NCI-H526 treated with DMSO at 0.1 percent for 48 hours (cell line): ENCODE data around the gene CDKN2B-AS1.
"Not testable (repeated sequence)": the region's sequence is repeated elsewhere in the genome, so short reads cannot be mapped to it uniquely, and the experiment has no call there.

Source experiments
- DNase-seq: peaks from one replicate; lab custom pipeline; 2025; lab: John Stamatoyannopoulos, UW

The CDKN2B-AS1 gene

DNA sequence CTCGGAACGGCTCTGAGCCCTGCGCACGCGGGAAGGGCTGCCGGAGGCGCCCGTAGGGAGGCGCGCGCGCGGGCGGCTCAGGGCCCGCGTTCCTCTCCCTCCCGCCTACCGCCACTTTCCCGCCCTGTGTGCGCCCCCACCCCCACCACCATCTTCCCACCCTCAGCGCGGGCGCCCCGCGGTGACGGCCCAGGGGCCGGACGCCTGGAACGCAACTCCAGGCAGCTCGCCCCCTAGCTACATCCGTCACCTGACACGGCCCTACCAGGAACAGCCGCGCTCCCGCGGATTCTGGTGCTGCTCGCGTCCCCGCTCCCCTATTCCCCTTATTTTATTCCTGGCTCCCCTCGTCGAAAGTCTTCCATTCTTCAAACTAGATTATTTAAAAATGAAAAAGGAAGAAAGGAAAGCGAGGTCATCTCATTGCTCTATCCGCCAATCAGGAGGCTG is at the start of gene CDKN2B-AS1:
Gene CDKN2B-AS1, plus strand, starts transcription at position 236 of the 450 bp plus-strand sequence.
- DNase-seq, result peak; percentile 90

DNA sequence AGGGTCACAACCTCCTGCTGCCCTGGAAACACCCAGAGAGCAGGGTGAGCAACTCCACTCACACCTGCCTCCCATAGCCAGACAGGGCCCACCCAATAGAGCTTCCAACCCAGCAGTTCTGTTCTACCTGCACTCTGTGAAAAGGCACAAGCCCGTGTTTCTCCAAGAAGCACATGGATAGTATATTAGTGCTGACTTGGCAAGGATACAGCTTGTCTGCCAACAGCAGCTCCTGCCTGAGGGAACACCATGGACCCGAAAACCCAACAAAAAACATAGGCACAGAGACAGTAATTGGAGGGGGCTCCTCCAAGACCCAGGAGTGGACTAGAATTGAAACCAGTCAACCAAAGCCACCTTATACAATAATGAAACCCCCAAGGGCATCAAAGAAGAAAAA is 49.0 kb upstream of the CDKN2B-AS1 start:
- no peak for DNase-seq

DNA sequence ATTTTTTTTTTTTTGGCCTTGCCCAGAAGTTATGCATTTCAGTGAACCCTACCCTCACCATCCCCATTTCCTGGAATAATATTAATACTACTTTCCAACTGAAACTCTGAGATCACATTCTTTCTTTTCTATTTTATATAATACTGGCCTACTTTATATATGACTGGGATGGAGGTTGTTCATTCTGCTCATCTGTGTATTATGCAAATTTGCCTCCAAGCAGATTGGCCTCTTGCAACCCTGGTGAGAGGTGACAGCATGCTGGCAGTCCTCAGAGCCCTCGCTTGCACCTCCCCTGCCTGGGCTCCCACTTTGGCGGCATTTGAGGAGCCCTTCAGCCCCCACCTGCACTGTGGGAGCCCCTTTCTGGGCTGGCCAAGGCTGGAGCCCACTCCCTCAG is 35.8 kb upstream of the CDKN2B-AS1 start:
- no peak for DNase-seq

DNA sequence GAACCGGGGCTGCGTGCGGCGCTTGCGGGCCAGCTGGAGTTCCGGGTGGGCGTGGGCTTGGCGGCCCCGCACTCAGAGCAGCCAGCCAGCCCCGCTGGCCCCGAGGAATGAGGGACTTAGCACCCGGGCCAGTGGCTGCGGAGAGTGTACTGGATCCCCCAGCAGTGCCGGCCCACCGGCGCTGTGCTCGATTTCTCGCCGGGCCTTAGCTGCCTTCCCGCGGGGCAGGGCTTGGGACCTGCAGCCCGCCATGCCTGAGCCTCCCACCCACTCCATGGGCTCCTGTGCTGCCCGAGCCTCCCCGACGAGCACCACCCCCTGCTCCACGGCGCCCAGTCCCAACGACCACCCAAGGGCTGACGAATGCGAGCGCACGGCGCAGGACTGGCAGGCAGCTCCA is 35.3 kb upstream of the CDKN2B-AS1 start:
- not testable (repeated sequence) for DNase-seq

DNA sequence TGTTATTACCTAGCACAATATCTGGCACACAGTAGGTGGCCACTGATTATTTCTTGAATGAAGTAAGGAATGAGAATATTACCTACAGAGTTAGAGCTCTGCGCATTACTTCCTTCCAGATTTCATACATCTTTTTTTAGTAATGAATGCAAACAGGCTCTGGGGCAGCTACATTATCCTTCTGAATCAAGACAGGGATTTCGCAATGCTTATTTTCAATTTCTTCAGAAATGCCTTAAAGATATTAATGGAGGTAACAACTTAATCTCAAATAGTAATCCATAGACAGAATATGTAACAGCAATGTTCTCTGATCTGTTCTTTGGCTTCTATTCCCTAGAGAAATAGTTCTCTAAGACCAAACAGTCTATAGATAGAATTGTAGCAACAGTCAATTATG is 33.0 kb upstream of the CDKN2B-AS1 start:
- no peak for DNase-seq

DNA sequence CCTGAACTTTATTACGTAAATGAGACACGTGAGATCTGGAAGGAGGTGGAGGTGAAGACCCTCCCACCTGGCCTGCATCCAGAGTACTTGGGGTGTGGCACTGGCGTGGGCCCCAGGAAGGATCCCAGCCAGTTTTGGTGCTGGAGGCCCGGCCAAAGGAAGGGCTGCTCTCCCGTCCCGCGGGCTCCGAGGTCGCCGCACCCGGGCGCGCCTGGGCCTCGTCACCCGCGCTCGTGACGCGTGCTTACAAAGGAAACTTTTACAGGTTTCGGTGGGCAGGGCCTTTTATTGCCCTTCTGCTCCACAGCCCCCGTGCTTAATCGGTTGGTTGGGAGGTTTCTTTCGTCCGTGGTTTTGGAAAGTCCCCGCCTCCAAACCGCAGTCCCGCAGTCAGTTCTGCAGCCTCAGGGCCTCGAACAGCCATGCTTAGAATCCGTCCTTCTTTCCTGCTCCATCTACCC is 29.6 kb upstream of the CDKN2B-AS1 start:
- DNase-seq, result no peak

DNA sequence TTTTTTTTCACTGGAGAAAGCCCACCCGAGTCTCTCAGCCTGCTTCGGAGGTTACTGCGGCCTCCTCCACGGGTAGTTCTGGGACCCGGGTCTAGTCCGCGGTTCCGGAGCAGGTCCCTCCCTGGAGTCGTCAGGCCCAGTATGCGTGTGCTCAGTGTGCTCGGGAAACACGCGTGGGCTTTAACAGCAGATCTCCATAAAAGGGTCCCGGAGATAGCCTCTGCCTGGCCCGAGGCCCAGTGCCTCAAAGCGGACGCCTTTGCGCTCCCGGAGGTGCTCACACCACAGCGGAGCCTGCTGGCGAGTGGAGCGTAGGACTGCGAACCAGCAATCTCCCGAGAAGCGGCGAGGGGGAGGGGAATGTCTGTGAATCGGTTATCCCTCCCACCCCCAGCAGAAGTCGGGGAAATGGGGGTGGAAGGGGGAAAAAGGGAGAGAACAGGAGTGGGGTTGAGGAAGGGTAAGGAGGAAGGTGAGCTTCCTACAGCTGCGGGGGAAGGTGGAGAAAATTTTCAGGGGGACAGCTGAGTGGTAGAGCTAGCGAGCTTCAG is 29.1 kb upstream of the CDKN2B-AS1 start:
- DNase-seq, result no peak

DNA sequence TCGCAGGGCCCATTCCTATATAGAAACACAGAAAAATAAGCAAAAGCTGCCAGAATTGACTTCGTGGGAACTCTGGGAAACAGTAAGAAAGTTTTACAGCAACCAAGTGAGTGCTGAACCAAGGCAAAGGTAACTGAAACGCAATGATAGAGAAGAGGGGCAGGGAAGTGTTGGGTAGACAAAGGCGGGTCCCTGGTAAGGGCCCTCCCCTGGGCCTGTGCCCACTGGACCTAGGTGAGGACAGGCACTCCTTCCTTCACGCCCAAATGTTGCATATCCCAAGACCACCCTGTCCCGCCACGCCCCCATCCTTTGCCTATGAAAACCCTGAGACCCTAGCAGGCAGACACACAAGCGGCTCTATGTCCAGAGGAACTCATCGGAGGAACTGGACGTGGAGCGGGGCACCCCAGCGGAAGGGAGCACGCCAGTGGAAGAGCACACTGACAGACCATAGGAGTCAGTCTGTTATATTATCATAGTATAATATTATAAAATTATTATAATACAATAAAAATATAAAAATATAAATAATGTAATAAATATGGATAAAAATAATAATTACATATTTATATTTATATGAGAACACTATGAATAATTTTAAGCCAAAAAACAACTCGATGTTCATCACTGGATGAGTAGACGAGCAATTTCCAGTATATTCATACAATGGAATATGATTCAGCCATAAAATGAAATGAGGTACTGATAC is 28.3 kb upstream of the CDKN2B-AS1 start:
- no peak for DNase-seq

DNA sequence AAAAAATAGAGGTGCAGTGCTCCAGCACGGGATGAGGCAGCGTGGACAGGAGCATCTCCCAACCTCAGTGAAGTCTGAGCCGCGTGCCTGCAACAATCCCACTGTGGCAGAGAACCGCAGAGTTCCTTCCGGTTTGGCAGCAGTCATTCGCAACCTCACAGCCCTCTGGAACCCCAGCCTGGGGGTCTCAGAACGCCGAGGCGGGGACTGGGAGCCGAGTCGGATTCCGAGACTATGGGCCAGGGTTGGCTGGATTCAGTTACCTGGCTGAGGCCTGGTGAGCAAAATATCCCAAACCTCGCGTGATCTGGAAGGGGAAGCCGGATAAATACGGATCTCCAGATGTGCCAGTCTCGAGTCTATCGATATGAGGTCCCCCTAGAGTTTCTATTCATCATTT is 27.4 kb upstream of the CDKN2B-AS1 start:
- DNase-seq, result no peak

DNA sequence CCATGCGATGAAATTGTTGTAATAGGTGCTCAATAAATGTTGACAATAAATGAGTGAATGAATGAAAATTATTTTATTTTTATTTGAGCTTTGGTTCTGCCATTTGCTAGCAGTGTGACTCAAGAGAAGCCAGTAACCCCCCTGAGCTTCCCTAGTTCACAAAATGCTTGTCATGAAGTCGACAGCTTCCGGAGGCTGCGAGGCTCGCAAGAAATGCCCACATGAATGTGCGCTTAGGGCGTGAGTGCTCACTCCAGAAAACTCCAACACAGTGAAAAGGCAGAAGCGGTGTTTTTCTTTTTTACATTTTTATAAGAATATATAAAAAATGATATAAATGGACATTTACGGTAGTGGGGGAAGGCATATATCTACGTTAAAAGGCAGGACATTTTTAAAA is 26.9 kb upstream of the CDKN2B-AS1 start:
- no peak for DNase-seq

DNA sequence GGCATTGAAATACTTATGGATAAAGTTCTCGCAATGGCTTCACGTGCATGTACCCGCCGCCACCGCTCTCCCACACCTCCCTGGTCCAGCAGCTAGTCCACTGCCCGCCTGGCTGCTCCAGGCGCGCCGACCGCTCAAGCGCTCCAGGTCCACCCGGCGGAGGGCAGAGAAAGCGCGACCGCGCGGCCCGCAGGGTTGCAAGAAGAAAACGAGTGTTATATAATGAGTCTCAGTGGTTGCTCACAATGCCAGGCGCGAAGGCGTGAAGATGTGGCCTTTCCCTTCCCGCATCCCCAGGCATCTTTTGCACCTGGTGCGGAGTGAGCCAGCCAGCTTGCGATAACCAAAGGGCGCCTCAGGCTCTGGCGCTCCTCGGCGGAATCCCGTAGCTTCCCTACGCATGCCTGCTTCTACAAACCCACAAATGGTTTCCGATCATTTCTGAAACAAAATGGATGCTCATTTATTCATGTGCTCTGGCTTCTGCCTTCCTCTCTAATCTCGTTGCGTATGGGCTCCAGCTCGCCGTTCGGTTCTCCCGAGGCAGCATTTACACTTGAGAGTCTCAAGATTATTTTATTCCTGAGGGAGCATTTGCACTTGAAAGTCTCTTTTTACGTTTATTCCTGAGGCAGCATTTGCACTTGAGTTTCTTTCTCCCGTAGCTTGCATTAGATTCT is 26.1 kb upstream of the CDKN2B-AS1 start:
- DNase-seq, result no peak

DNA sequence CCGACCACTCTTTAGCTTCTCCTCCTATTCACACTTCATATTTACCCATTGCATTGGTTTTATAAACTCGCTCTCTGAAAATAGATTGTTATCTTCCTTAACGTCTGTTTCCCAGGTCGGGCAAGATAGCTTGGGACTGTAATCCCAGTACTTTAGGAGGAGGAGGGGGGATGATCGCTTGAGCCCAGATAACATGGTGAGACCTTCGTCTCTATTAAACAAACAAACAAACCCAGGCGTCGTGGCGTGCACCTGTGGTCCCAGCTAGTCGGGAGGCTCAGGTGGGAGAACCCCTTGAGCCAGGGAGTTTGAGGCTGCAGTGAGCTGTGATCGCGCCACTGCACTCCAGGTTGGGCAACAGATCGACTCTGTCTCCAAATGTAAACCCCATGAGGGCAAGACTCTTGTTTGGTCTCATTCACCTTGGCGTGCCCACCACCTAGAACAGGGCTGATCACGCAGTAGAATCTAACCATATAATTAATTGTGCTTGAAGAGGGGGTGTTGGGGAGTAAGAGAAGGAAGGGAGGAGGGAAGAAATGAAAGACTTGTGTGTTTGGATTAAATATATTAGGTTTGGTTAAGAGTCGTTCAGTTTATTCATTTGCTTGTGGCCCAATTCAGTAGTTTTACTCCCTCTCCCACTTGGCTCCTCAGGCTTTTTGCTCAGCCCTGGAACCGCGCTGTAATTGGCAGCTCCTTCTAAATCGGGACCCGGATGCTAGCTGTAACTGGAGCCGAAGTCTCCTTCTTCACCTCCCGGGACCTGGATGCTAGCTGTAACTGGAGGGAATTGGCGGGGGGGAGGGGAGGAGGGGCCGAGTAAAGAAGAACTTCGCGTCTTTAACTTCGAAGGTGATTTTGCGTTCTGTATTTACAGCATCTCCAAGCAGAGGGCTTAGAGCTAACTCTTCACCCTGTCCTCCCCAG is 25.3 kb upstream of the CDKN2B-AS1 start:
- no peak for DNase-seq

DNA sequence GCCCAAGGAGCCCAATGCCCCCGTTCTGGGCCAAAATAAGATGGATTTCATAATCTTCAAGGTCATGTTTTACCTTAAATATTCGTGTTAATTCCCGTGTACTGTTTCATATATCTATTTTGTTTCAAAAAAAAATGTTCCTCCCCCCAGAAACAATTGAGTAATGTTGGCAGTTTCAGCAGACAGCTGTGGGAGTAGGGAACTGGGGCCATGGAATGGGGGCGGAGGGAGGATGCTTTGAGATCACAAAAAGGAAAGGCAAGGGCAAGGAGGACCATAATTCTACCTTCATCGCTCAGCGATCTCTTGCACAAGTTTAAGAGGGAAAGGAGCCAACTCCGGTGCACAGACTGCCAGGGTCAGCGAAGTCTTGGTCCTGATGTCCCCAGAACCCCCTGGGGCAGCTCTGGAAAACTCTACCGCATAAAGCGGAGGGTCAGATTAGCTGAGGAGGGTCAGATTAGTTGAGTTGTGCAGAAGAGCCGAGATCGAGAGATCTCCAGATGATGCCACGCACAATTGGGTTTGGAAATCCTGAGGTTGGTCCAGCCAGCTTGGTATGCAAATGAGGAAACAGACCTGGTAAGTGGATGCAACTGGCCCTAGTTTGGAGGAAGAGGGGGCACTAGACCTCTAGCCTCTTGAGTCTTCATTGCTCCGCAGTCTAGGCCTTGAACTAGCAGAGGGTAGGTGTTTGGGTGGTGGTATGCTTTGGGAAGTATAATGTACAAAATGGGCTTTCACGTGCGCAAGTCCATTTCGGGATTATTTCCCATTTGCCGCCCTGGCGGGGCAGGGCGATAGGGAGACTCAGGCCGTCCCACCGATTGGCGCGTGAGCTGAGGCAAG is 24.4 kb upstream of the CDKN2B-AS1 start:
- DNase-seq, result no peak

DNA sequence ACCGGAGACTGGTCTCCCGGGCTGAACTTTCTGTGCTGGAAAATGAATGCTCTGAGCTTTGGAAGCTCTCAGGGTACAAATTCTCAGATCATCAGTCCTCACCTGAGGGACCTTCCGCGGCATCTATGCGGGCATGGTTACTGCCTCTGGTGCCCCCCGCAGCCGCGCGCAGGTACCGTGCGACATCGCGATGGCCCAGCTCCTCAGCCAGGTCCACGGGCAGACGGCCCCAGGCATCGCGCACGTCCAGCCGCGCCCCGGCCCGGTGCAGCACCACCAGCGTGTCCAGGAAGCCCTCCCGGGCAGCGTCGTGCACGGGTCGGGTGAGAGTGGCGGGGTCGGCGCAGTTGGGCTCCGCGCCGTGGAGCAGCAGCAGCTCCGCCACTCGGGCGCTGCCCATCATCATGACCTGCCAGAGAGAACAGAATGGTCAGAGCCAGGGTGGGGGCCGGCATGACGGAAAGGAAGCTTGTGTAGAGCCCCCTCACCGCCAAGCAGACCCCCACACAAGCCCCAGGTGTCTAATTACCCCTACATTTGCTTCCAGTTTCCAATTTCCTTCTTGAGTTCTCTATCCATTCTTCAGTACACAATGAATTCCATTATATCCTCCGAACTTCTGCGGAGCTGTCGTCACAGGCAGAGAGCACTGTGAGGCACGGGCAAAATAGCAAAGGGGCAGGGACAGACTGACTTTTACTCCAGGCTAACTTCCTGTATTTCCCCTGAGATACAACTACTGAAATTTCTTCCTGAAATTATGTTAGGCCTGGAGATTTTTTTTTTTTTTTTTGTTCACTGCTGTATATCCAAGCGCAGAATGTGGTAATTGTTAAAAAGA is 23.6 kb upstream of the CDKN2B-AS1 start:
- no peak for DNase-seq

DNA sequence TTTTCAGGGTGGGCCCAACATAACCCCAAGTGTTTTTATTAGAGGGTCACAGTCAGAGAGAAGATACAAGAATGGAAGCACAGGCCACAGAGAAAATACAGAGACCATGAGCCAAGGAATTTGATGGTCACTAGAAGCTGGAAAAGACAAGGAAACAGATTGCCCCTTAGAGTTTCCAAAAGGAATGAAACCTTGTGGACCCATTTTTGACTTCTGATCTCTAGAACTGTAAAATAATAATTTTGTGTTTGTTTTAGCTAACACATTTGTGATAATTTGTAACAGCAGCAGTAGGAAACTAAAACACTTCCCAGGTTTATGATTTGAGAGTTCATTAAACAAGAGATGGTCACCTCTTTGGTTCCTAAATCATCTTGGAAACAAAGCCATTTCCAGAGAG is 22.2 kb upstream of the CDKN2B-AS1 start:
- no peak for DNase-seq

DNA sequence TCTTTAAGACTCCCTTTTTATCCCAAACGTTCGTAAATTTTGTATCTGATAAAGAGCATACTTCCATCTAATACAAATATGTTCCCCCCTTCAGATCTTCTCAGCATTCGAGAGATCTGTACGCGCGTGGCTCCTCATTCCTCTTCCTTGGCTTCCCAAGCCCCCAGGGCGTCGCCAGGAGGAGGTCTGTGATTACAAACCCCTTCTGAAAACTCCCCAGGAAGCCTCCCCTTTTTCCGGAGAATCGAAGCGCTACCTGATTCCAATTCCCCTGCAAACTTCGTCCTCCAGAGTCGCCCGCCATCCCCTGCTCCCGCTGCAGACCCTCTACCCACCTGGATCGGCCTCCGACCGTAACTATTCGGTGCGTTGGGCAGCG is 20.3 kb upstream of the CDKN2B-AS1 start:
- DNase-seq, result no peak

DNA sequence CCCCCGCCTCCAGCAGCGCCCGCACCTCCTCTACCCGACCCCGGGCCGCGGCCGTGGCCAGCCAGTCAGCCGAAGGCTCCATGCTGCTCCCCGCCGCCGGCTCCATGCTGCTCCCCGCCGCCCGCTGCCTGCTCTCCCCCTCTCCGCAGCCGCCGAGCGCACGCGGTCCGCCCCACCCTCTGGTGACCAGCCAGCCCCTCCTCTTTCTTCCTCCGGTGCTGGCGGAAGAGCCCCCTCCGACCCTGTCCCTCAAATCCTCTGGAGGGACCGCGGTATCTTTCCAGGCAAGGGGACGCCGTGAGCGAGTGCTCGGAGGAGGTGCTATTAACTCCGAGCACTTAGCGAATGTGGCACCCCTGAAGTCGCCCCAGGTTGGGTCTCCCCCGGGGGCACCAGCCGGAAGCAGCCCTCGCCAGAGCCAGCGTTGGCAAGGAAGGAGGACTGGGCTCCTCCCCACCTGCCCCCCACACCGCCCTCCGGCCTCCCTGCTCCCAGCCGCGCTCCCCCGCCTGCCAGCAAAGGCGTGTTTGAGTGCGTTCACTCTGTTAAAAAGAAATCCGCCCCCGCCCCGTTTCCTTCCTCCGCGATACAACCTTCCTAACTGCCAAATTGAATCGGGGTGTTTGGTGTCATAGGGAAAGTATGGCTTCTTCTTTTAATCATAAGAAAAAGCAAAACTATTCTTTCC is 19.7 kb upstream of the CDKN2B-AS1 start:
- DNase-seq, result peak; percentile 88

DNA sequence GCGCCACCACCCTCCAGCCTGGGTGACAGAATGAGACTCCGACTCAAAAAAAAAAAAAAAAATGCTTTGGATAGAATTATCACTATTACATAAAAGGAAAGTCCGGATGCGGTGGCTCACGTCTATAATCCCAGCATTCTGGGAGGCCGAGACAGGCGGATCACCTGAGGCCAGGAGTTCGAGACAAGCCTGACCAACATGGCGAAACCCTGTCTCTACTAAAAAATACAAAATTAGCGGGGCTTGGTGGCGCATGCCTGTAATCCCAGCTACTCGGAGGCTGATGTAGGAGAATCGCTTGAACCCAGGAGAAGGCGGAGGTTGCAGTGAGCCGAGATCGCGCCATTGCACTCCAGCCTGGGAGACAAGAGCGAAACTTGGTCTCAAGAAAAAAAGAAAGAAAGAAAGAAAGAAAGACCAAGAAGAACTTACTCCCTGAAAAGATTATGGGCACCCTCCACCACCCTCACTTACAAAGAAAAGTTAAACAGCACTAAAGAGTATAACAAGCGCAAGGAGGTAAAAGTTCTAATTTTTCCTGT is 18.2 kb upstream of the CDKN2B-AS1 start:
- no peak for DNase-seq

DNA sequence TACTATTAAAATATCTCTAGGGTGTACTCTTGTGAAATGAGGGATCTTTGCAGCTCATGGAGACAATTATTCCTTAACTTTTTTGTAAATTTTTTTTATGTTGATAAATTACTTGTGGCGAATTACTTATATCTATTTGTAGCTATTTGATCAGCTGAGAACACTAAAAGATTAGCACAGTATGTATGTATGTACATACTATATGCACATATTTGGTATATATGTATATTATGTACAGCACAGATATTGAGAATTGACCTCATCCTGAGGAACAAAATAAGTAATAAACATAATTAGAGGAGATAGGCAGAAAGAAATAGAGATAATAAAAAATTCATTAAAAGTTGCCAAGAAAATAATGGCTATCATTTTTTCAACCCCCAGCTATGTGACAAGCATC is 12.2 kb upstream of the CDKN2B-AS1 start:
- DNase-seq, result no peak
